Measurements from ENCODE around the gene CPNE2. TPM values are rescaled to one million over a fixed set of nuclear protein-coding genes. Genes with fewer than 3 reads are reported as not detected.

The CPNE2 gene
- total RNA-seq, 1 donor from 2014 or later = 33.9 TPM

- Mint-ChIP-seq H3K4me1 (ENCODE audit: unreplicated experiment) (peaks cover 2% of the 10 kb centered on the region), H3K9me3 (ENCODE audit: unreplicated experiment) (no peaks in the 10 kb centered on the region), H3K36me3 (ENCODE audit: unreplicated experiment) (no peaks in the 10 kb centered on the region), H3K4me3 (ENCODE audit: unreplicated experiment) (no peak overlapping the region), H3K27ac (ENCODE audit: unreplicated experiment) (no peak overlapping the region), H3K27me3 (ENCODE audit: unreplicated experiment) (no peaks in the 10 kb centered on the region)
- DNase-seq (ENCODE audit: extremely low spot score, unreplicated experiment) = no peak
- TF ChIP-seq CTCF (IDR thresholded peaks at IDR 0.05) = no peak
Observed at GRCh38 chr16:57048095-57048494, 44.3 kb upstream of the CPNE2 start.

GRCh38 chr16:57049678-57050077, 42.7 kb upstream of the CPNE2 start:
- H3K4me3 Mint-ChIP-seq (ENCODE audit: unreplicated experiment) = no peak overlapping the region
- no peak for TF ChIP-seq CTCF (IDR thresholded peaks at IDR 0.05)
- no peaks in the 10 kb centered on the region for H3K36me3 Mint-ChIP-seq (ENCODE audit: unreplicated experiment)
- peaks cover 2% of the 10 kb centered on the region for H3K4me1 Mint-ChIP-seq (ENCODE audit: unreplicated experiment)
- no peak overlapping the region for H3K27ac Mint-ChIP-seq (ENCODE audit: unreplicated experiment)
- no peak for DNase-seq (ENCODE audit: extremely low spot score, unreplicated experiment)
- no peaks in the 10 kb centered on the region for H3K9me3 Mint-ChIP-seq (ENCODE audit: unreplicated experiment)
- no peaks in the 10 kb centered on the region for H3K27me3 Mint-ChIP-seq (ENCODE audit: unreplicated experiment)

- no peak for DNase-seq (ENCODE audit: extremely low spot score, unreplicated experiment)
- H3K36me3 Mint-ChIP-seq (ENCODE audit: unreplicated experiment) = no peaks in the 10 kb centered on the region
- no peak for TF ChIP-seq CTCF (IDR thresholded peaks at IDR 0.05)
- no peaks in the 10 kb centered on the region for H3K4me1 Mint-ChIP-seq (ENCODE audit: unreplicated experiment)
- no peaks in the 10 kb centered on the region for H3K27me3 Mint-ChIP-seq (ENCODE audit: unreplicated experiment)
- no peak overlapping the region for H3K27ac Mint-ChIP-seq (ENCODE audit: unreplicated experiment)
- H3K9me3 Mint-ChIP-seq (ENCODE audit: unreplicated experiment) = no peaks in the 10 kb centered on the region
- no peak overlapping the region for H3K4me3 Mint-ChIP-seq (ENCODE audit: unreplicated experiment)
Observed at GRCh38 chr16:57051696-57052228, 40.6 kb upstream of the CPNE2 start.

GRCh38 chr16:57053206-57053605, 39.2 kb upstream of the CPNE2 start:
- H3K36me3 Mint-ChIP-seq (ENCODE audit: unreplicated experiment) = peaks cover 5% of the 10 kb centered on the region
- no peaks in the 10 kb centered on the region for H3K27me3 Mint-ChIP-seq (ENCODE audit: unreplicated experiment)

GRCh38 chr16:57054338-57054737, 38.0 kb upstream of the CPNE2 start:
- Mint-ChIP-seq H3K4me1 (ENCODE audit: unreplicated experiment) (no peaks in the 10 kb centered on the region), H3K27me3 (ENCODE audit: unreplicated experiment) (no peaks in the 10 kb centered on the region), H3K4me3 (ENCODE audit: unreplicated experiment) (no peak overlapping the region), H3K27ac (ENCODE audit: unreplicated experiment) (no peak overlapping the region), H3K36me3 (ENCODE audit: unreplicated experiment) (peaks cover 5% of the 10 kb centered on the region), H3K9me3 (ENCODE audit: unreplicated experiment) (no peaks in the 10 kb centered on the region)
- no peak for DNase-seq (ENCODE audit: extremely low spot score, unreplicated experiment)
- no peak for TF ChIP-seq CTCF (IDR thresholded peaks at IDR 0.05)

More at GRCh38 chr16:57053206-57053605, 39.2 kb upstream of the CPNE2 start:
- TF ChIP-seq CTCF (IDR thresholded peaks at IDR 0.05) = no peak
- DNase-seq (ENCODE audit: extremely low spot score, unreplicated experiment) = no peak
- no peak overlapping the region for H3K27ac Mint-ChIP-seq (ENCODE audit: unreplicated experiment)
- no peaks in the 10 kb centered on the region for H3K9me3 Mint-ChIP-seq (ENCODE audit: unreplicated experiment)
- H3K4me3 Mint-ChIP-seq (ENCODE audit: unreplicated experiment) = no peak overlapping the region
- no peaks in the 10 kb centered on the region for H3K4me1 Mint-ChIP-seq (ENCODE audit: unreplicated experiment)
